GM12801 (cell line): Measurements from ENCODE around the gene CNTN4.

ENCODE experiments used
- CTCF ChIP-seq: IDR thresholded peaks from one replicate; pipeline ENCODE4 v1.5.1; 2011; ENCODE audit warnings: control low read depth; ENCODE audit not compliant: insufficient read length; ENCODE audit errors: extremely low read depth

The CNTN4 gene

GRCh38 chr3:2198776-2199279 lies 100.2 kb downstream of the CNTN4 start:
- no peak for TF ChIP-seq CTCF

DNA sequence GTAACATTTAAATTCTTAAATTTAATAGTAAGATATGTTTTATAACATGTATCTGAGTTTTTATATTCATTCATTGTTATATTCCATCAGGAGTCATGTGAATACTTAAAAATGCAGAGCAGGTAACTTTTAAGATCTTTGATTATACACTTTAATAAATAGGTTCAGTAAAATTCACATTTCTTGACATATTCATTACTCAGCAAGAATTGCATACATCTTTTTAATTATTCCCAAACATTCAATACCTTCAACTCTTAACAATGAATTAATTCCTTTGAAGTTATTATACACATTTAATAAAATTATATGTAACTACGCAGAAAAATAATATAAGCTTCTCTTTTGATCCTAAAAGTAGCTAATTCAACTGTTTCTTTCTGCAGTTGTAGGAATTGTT lies 105.4 kb downstream of the CNTN4 start:
- no peak for TF ChIP-seq CTCF

GRCh38 chr3:2205692-2206091 lies 107.0 kb downstream of the CNTN4 start:
- TF ChIP-seq CTCF: no peak

DNA sequence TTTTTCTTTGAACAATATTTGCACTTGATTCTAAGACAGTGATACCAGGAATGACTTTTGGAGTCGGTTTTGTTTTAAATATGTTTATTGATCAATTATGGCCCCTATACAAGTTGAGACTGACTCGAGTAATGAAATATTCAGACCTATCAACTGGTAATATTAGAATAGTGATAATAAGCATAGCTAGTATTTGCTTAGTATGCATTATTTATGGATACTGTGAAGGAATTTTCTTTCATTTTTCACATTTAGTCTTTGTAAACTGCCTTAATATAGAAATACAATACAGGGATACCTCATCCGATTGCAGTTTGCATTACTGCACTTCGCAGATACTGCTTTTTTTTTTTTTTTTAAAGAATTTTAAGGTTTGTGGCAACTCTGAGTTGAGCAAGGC lies 107.9 kb downstream of the CNTN4 start:
- TF ChIP-seq CTCF: no peak

GRCh38 chr3:2211568-2211967 lies 112.9 kb downstream of the CNTN4 start:
- TF ChIP-seq CTCF: no peak

DNA sequence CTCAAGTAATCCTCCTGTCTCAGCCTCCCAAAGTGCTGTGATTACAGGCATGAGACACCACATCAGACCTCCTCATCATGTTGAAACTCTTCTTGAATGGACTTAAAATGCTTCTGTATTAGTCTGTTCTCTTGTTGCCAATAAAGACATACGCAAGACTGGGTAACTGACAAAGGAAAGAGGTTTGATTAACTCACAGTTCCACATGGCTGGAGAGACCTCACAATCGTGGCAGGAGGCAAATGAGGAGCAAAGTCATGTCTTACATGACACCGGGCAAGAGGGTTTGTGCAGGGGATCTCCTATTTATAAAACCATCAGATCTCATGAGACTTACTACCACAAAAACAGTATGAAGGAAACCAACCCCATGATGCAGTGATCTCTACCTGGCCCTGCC lies 113.5 kb downstream of the CNTN4 start:
- no peak for TF ChIP-seq CTCF

DNA sequence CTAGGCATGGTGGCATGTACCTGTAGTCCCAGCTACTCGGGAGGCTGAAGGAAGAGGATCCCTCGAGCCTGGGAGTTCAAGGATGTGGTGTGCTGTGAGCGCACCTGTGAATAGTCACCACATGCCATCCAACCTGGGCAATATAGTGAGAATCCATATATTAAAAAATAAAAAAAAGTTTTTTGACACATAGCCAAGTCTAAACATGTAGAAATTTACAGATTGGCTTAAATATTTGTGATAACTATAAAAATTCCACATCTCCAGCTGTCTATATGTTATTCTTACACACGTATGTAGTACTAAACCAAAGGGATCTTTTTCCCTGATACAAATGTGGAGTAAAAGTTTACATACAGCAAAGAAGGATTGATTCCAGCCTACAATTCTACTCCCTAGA lies 119.7 kb downstream of the CNTN4 start:
- TF ChIP-seq CTCF: no peak

DNA sequence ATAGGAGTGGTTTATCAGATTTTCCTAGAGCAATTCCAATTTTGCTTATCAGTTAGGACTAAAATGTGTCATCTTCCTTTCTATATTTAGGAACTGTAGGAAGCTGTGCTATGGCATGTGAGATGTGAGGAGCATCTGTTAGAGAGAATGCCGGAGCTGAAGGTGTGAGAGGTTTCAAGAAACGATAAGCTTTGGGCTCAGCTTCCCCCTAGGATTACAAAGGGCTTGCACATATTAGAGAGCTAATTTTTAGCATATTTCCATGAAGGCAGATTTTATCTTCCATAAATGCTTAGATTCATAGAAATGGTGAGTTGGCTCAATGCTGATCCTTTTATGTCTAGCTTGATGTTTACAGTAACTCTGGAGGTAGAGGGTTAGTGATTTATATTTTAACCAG lies 120.2 kb downstream of the CNTN4 start:
- TF ChIP-seq CTCF: no peak
